Karpas-422 (cell line): ENCODE measurements around the gene ALPK3. TPM values are rescaled to one million over a fixed set of nuclear protein-coding genes. Genes with fewer than 3 reads are reported as not detected.

Experiments used
- DNase-seq: peaks from one replicate; pipeline ENCODE4 v3.0.0-alpha.2; 2015
- H2AFZ ChIP-seq: fragments of 200-600 bp; sonication (generic); 2 replicates; pipeline ENCODE4 v1.6.1; 2014; ENCODE audit warnings: antibody characterized with exemption, low read length, mixed read lengths
- H3K27ac ChIP-seq: fragments of 200-600 bp; sonication (generic); 2 replicates; pipeline ENCODE4 v1.5.1; 2014; ENCODE audit warnings: mild to moderate bottlenecking, low read length, moderate library complexity
- H3K27me3 ChIP-seq: fragments of 200-600 bp; sonication (generic); 2 replicates; pipeline ENCODE4 v1.6.1; 2014; ENCODE audit warnings: low read length, mixed read lengths
- H3K36me3 ChIP-seq: fragments of 200-600 bp; sonication (generic); 2 replicates; pipeline ENCODE4 v1.6.1; 2014; ENCODE audit warnings: low read length, mixed read lengths; ENCODE audit not compliant: insufficient read depth
- H3K4me1 ChIP-seq: fragments of 200-600 bp; sonication (generic); 2 replicates; pipeline ENCODE4 v1.6.1; 2014; ENCODE audit warnings: mild to moderate bottlenecking, low read length, mixed read lengths
- H3K4me2 ChIP-seq: fragments of 200-600 bp; sonication (generic); 2 replicates; pipeline ENCODE4 v1.6.1; 2014; ENCODE audit warnings: low read length, low read depth, mild to moderate bottlenecking; ENCODE audit not compliant: poor library complexity, severe bottlenecking
- H3K4me3 ChIP-seq: fragments of 200-600 bp; sonication (generic); 2 replicates; pipeline ENCODE4 v1.5.1; 2014; ENCODE audit warnings: mild to moderate bottlenecking, antibody characterized with exemption, low read length, mixed read lengths
- H3K79me2 ChIP-seq: fragments of 200-600 bp; sonication (generic); 2 replicates; pipeline ENCODE4 v1.6.1; 2014; ENCODE audit warnings: mild to moderate bottlenecking, low read length, mixed read lengths
- H3K9ac ChIP-seq: fragments of 200-600 bp; sonication (generic); 2 replicates; pipeline ENCODE4 v1.6.0; 2014; ENCODE audit warnings: low read length
- H3K9me2 ChIP-seq: fragments of 200-600 bp; sonication (generic), shearing (Covaris generic); replicated peaks from 2 replicates; pipeline ENCODE4 v1.6.0; 2014; ENCODE audit warnings: mild to moderate bottlenecking, low read length, moderate library complexity; ENCODE audit not compliant: insufficient read depth
- H3K9me3 ChIP-seq: fragments of 300-700, 200-600 bp; sonication (generic); 2 replicates; pipeline ENCODE4 v1.6.1; 2014; ENCODE audit warnings: low read length, mixed read lengths
- H4K20me1 ChIP-seq: fragments of 200-600 bp; sonication (generic); 2 replicates; pipeline ENCODE4 v1.6.1; 2014; ENCODE audit warnings: mild to moderate bottlenecking, antibody characterized with exemption, low read length, low read depth; ENCODE audit not compliant: insufficient read depth
- total RNA-seq: library from RNA; depleted of rRNA; stranded (reverse); fragments of >200 nt; shearing (Covaris generic); gene quantifications from 2 replicates; pipeline ENCODE4 v1.2.3, GENCODE V29; 2014; ENCODE audit warnings: low replicate concordance

Gene ALPK3
- total RNA-seq, 1 experiment from 2014 or later: 0.07 TPM

DNA sequence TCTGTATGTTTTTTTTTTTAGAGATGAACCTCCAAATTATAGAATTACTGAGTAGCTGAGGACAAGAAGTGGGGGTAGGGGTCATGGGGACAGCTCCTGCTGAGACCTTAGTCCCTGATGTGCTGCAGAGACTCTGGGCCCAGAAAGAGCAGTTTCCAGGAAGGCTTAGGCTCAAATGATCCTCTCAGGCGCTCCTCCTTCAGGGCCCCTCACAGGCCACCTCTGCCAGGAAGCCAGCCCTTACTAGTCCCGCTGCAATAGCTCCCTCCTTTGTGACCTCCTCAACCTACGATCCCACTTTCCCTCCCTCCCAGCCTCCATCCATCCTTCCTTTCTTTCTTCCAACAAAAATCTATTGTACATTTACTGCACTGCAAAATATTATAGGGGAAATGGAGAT, 91.9 kb downstream of the ALPK3 start:
- H3K27ac ChIP-seq: no peak overlapping the region
- H3K9ac ChIP-seq: no peak overlapping the region
- no peak overlapping the region for H3K4me3 ChIP-seq
- no peaks in the 10 kb centered on the region for H3K79me2 ChIP-seq
- no peaks in the 10 kb centered on the region for H4K20me1 ChIP-seq
- DNase-seq: no peak
- H3K4me2 ChIP-seq: no peak overlapping the region
- no peaks in the 10 kb centered on the region for H3K9me2 ChIP-seq
- H3K36me3 ChIP-seq: no peaks in the 10 kb centered on the region
- H2AFZ ChIP-seq: no peak overlapping the region
- no peaks in the 10 kb centered on the region for H3K9me3 ChIP-seq
- H3K4me1 ChIP-seq: no peaks in the 10 kb centered on the region
- no peaks in the 10 kb centered on the region for H3K27me3 ChIP-seq

GRCh38 chr15:84909782-84910181, 92.6 kb downstream of the ALPK3 start:
- no peak for DNase-seq
- H3K9me2 ChIP-seq: no peaks in the 10 kb centered on the region
- H2AFZ ChIP-seq: no peak overlapping the region
- H3K9ac ChIP-seq: no peak overlapping the region
- H3K4me3 ChIP-seq: no peak overlapping the region
- no peaks in the 10 kb centered on the region for H3K79me2 ChIP-seq
- no peaks in the 10 kb centered on the region for H4K20me1 ChIP-seq
- H3K36me3 ChIP-seq: no peaks in the 10 kb centered on the region
- no peaks in the 10 kb centered on the region for H3K27me3 ChIP-seq
- H3K27ac ChIP-seq: no peak overlapping the region
- peaks cover 3% of the 10 kb centered on the region; the same call in 1 of the 2 replicates for H3K4me1 ChIP-seq
- H3K4me2 ChIP-seq: no peak overlapping the region
- H3K9me3 ChIP-seq: no peaks in the 10 kb centered on the region

DNA sequence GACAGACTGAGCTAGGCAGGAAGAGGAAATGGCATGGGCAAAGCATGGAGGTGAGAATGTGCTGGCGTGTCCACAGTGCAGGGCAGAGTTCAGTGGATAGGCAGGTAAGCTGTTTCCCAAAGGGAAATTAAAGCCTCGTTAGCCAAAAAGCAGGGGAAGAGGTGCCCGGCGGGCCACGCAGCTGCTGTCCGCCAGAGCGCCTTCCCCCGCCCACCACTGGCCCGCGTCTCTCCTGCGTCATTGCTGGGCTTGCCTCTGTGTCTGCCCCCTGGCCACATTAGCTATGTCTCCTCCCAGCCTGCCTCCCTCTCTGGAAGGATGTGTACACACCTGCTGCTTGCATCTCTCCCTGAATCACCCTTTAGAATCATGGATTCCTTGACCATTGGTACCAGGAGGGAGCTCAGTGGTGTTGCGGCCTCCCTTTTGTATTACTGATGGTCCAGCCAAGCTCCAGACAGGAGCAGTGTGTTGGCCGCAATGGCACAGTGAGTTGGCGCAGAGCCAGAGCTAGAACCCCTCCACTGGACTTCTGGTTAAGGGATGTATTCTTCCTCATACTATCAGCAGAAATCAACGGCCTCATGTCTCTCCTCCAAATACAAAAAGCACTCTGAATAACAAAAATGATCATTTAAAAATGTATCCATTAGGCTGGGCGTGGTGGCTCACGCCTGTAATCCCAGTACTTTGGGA, 93.9 kb downstream of the ALPK3 start:
- H2AFZ ChIP-seq: no peak overlapping the region
- no peak overlapping the region for H3K27ac ChIP-seq
- no peak for DNase-seq
- H3K4me3 ChIP-seq: no peak overlapping the region
- H3K9me3 ChIP-seq: no peaks in the 10 kb centered on the region
- H4K20me1 ChIP-seq: no peaks in the 10 kb centered on the region
- H3K9me2 ChIP-seq: no peaks in the 10 kb centered on the region
- H3K9ac ChIP-seq: no peak overlapping the region
- H3K36me3 ChIP-seq: no peaks in the 10 kb centered on the region
- no peak overlapping the region for H3K4me2 ChIP-seq
- H3K4me1 ChIP-seq: peaks cover 8% of the 10 kb centered on the region; the same call in 1 of the 2 replicates
- no peaks in the 10 kb centered on the region for H3K79me2 ChIP-seq
- H3K27me3 ChIP-seq: no peaks in the 10 kb centered on the region

- no peaks in the 10 kb centered on the region for H3K36me3 ChIP-seq
- no peak for DNase-seq
- H3K27me3 ChIP-seq: no peaks in the 10 kb centered on the region
- H3K79me2 ChIP-seq: no peaks in the 10 kb centered on the region
- H3K4me2 ChIP-seq: no peak overlapping the region
- H3K9me2 ChIP-seq: no peaks in the 10 kb centered on the region
- no peaks in the 10 kb centered on the region for H4K20me1 ChIP-seq
- no peak overlapping the region for H3K9ac ChIP-seq
- no peak overlapping the region for H3K4me3 ChIP-seq
- H3K4me1 ChIP-seq: peaks cover 8% of the 10 kb centered on the region; the same call in 1 of the 2 replicates
- H3K9me3 ChIP-seq: no peaks in the 10 kb centered on the region
- H2AFZ ChIP-seq: no peak overlapping the region
- no peak overlapping the region for H3K27ac ChIP-seq
Measured at GRCh38 chr15:84911879-84912660, 94.9 kb downstream of the ALPK3 start.

- DNase-seq: no peak
- Histone ChIP-seq H3K9ac (no peak overlapping the region), H3K27ac (no peak overlapping the region), H3K9me2 (no peaks in the 10 kb centered on the region), H3K9me3 (no peaks in the 10 kb centered on the region), H3K4me3 (no peak overlapping the region), H3K36me3 (no peaks in the 10 kb centered on the region), H2AFZ (no peak overlapping the region), H3K27me3 (no peaks in the 10 kb centered on the region), H3K4me1 (peaks cover 8% of the 10 kb centered on the region; the same call in 1 of the 2 replicates), H3K4me2 (no peak overlapping the region), H4K20me1 (no peaks in the 10 kb centered on the region), H3K79me2 (no peaks in the 10 kb centered on the region)
Measured at GRCh38 chr15:84913360-84913723, 96.2 kb downstream of the ALPK3 start.

- Histone ChIP-seq H3K36me3 (no peaks in the 10 kb centered on the region), H3K9me3 (no peaks in the 10 kb centered on the region), H3K27ac (no peak overlapping the region), H3K9me2 (no peaks in the 10 kb centered on the region), H3K4me3 (no peak overlapping the region; the same call in 1 of the 2 replicates), H3K4me1 (peaks cover 8% of the 10 kb centered on the region; the same call in 1 of the 2 replicates), H4K20me1 (no peaks in the 10 kb centered on the region), H3K9ac (no peak overlapping the region), H3K27me3 (no peaks in the 10 kb centered on the region), H3K79me2 (no peaks in the 10 kb centered on the region), H2AFZ (no peak overlapping the region; the same call in 1 of the 2 replicates), H3K4me2 (no peak overlapping the region)
- no peak for DNase-seq
Measured at GRCh38 chr15:84914351-84914750, 97.2 kb downstream of the ALPK3 start.

DNA sequence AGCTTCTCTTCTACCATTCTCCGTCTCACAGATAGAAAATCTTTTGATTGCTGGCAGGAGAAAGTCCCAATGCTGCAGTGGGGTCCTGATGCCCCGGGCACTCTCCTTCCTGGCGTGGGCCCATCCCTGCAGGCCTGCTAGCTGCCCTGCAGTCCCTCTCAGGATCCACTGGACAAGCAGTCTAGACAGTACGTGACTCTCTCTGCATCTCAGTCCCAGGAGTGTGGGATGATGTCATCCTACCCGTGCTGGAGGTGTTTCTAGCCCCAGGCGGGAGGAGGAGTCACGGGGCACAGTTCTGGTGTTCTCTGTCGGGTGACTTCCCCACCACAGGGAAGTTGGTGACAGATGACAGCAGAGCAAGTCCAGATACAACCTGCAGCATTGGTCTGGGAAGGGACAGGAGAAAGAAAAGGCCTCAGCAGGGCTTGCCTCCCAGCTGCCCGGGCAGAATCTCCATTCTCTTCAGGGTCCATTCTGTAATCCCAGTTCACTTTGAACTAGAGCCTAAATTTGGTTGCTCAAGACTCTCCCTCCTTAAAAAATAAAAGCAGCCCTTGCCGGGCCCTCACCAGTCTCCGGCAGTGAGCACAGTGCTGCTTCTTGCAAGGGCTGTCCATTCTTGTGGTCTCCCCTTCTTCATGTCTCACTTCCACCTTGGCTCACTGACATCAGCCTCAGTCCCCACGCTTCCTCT, 97.9 kb downstream of the ALPK3 start:
- Histone ChIP-seq H3K9me2 (no peaks in the 10 kb centered on the region), H3K4me3 (no peak overlapping the region; the same call in 1 of the 2 replicates), H4K20me1 (no peaks in the 10 kb centered on the region), H3K27me3 (no peaks in the 10 kb centered on the region), H3K79me2 (no peaks in the 10 kb centered on the region), H3K36me3 (no peaks in the 10 kb centered on the region), H3K4me1 (peaks cover 8% of the 10 kb centered on the region; the same call in 1 of the 2 replicates), H3K27ac (no peak overlapping the region), H3K9ac (peak overlapping the region; percentile 14; the same call in 1 of the 2 replicates), H3K9me3 (no peaks in the 10 kb centered on the region), H2AFZ (peak overlapping the region; percentile 48; the same call in 1 of the 2 replicates), H3K4me2 (no peak overlapping the region)
- DNase-seq: peak; percentile 48

DNA sequence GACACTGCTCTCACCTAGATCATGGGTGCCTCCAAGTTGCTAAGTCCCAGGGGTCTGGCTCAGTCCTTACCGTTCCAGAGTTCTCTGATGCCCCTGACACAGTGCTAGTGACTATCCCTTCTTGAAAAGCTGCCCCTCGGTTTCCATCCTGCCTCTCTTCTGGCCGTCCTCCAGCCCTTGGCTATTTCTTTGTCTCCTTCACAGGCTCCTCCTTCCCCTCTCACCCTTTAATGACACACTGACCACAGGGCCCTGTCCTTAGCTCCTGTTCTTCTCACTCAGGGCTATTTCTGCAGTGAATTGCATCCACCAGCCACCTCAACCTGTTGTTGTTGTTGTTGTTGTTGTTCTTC, 98.4 kb downstream of the ALPK3 start:
- H3K4me2 ChIP-seq: no peak overlapping the region

More for the DNA sequence above, 98.4 kb downstream of the ALPK3 start:
- H3K36me3 ChIP-seq: no peaks in the 10 kb centered on the region
- no peaks in the 10 kb centered on the region for H3K27me3 ChIP-seq
- no peaks in the 10 kb centered on the region for H3K79me2 ChIP-seq
- no peaks in the 10 kb centered on the region for H3K9me2 ChIP-seq
- no peaks in the 10 kb centered on the region for H4K20me1 ChIP-seq
- H2AFZ ChIP-seq: no peak overlapping the region; the same call in 1 of the 2 replicates
- peaks cover 8% of the 10 kb centered on the region; the same call in 1 of the 2 replicates for H3K4me1 ChIP-seq
- no peak overlapping the region for H3K27ac ChIP-seq
- H3K4me3 ChIP-seq: no peak overlapping the region
- H3K9me3 ChIP-seq: no peaks in the 10 kb centered on the region
- no peak overlapping the region for H3K9ac ChIP-seq
- DNase-seq: no peak
